Measurements from ENCODE around the gene NRL. TPM values are rescaled to one million over a fixed set of nuclear protein-coding genes. Genes with fewer than 3 reads are reported as not detected.

The NRL gene
- total RNA-seq = 0.65 and 0.96 TPM in 2 replicates

DNA sequence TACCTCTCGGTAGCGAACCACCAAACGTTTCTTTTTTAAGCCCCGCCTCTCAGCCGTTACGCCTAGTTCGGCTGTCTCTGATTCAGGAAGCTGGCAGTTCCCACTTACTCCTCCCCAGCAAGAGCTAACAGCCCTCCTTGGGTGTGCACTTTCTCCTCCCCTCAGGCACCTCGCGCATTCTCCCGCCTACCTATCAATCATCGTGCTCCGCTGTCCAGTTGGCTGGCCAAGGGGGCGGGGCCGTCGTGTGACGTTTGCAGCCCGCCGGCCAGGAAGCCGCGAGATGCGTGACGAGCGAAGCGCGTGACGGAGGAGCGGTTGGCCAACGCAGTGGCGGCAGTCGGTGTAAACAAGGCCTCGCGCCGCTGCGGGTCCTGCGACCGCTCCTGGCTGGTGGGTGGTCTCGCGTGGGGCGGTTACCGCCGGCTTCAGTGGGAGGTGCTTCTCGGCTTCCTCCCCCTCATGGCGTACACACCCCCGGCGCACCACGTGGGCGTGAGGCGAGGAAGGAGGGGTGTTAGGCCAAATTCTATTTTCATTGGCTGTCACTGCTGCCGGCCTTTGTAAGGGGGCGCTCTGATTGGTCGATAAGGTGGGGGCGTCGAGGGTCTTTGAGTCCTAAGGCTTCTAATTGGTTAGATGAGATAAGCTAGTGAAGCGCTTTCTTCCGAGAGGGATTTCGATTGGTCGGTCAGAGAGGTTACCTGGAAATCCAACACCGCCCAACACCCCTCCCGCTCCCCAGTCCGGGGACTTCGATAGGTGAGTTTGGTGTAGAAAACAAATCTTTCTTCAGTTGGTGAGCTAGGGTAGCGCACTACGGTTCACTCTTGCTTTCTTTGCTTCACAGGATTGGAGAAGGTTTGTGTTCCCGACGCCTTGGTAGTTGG is at the start of gene NRL, which contains the start of gene DCAF11:
TSS of gene NRL (minus strand) at position 418 of the 890 bp plus-strand sequence. CDS start 32,101 bp downstream, outside the sequence.
TSS of gene DCAF11 (plus strand) at position 246 of the 890 bp plus-strand sequence. CDS start 818 bp downstream, outside the sequence.

GRCh38 chr14:24160850-24161804 is 46.4 kb upstream of the NRL start, which contains the start of gene IRF9:
TSS of gene IRF9 (plus strand) at chr14:24161265. CDS start at chr14:24162145, 880 bp downstream.

GRCh38 chr14:24146978-24147760 is 32.4 kb upstream of the NRL start, which contains the start of gene RNF31:
TSS of gene RNF31 (plus strand) at chr14:24147498. CDS start at chr14:24147699, 201 bp downstream.

GRCh38 chr14:24146453-24146977 is 31.8 kb upstream of the NRL start, which contains the start of gene PSME2:
TSS of gene PSME2 (minus strand) at chr14:24146610. CDS start at chr14:24146581, 29 bp downstream.

DNA sequence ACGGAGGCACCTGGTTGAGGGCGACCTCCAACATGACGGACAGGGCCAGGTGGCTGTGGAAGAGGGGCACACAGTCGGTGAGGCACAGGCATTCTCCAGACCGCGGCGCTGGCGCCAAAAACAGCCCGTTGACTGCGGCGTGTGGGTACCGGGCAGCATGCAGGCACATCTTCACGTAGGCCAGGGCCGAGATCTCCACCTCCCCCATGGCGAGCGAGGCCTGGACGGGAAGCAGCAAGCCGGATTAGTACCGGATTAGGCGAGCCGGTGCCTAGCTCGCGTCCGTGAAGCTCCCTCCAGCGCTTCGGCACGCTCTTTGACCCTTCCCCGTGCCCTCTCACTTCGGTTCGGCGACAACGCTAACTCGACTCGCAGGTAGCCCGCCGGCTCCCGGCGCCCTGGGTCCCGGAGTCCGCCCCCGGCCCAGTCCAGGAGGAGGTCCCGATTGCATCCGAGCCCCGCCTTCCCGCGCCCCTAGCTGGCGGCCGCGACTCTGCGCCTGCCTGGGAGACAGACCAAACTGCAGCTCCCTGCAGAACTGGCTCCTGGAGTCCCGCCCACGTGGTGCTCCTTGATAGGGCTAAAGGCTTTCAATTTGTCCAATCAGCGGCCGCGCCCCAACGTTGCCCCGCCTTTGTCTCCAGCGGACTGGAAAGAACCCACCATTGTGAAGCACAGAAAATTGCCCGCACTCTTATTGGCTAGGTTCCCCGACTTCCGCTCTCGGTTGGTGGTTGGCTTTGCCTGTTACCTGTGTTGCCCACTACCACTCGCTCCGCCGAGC is 26.5 kb upstream of the NRL start, which contains the start of gene EMC9:
TSS of gene EMC9 (minus strand) at position 495 of the 784 bp plus-strand sequence. CDS start at position 208, 287 bp downstream.

DNA sequence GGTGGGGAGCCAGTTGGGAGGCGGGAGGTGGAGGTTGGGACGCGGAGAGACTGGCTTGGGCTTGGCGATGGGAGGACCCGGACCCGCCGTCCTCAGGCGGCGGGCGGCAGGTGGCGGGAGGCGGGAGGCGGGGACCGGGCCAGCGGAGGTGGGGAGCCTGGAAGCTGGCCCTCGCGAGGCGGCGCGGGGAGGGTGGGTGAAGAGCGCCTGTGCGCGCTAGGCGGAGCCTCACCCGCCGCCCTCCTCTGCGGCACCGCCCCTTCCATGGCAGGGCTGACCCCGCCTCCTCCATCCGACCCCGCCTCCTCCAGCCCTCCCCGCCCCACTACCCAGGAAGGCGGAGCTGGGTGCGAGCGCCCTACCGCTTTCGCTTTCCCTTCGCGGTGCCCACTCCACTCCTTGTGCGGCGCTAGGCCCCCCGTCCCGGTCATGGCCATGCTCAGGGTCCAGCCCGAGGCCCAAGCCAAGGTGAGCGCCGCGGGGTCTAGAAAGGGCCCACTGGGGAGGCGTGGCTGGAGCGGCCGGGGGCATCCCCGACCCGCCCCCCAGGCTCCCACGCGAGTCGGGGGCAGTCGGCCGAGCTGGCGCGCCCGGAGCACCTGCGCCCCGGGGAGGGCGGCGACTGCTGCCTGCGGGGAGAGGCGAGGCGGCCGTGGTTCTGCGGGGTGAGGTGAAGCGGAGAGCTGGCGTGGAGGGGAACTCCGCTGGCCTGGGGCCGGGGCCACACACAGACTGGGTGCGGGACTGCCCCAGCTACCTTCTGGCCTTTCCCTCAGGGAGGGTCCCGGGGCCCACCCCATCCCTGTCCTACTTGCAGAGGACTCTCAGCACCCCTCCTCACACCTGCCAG is 21.3 kb upstream of the NRL start, which contains the start of gene PSME1:
TSS of gene PSME1 (plus strand) at position 361 of the 850 bp plus-strand sequence. CDS start at position 430, 69 bp downstream.

DNA sequence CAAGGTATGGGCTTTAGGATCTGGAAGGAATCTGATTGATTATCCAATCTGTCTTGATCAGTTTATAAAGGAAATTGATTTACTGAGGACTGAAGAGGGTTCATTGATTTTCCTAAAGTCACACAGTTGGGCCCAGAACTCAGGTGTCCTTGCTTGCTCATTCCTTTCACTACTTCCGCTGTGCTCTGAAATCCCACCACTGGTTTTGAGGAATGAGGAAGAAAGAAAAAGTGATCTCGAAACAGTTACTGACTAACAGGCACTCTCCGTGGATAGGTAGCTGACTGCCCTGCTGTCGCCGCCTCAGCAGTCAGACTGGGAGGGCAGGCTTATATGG is 15.6 kb upstream of the NRL start, which contains the start of gene FITM1:
TSS of gene FITM1 (plus strand) at position 280 of the 337 bp plus-strand sequence. CDS start 905 bp downstream, outside the sequence.

DNA sequence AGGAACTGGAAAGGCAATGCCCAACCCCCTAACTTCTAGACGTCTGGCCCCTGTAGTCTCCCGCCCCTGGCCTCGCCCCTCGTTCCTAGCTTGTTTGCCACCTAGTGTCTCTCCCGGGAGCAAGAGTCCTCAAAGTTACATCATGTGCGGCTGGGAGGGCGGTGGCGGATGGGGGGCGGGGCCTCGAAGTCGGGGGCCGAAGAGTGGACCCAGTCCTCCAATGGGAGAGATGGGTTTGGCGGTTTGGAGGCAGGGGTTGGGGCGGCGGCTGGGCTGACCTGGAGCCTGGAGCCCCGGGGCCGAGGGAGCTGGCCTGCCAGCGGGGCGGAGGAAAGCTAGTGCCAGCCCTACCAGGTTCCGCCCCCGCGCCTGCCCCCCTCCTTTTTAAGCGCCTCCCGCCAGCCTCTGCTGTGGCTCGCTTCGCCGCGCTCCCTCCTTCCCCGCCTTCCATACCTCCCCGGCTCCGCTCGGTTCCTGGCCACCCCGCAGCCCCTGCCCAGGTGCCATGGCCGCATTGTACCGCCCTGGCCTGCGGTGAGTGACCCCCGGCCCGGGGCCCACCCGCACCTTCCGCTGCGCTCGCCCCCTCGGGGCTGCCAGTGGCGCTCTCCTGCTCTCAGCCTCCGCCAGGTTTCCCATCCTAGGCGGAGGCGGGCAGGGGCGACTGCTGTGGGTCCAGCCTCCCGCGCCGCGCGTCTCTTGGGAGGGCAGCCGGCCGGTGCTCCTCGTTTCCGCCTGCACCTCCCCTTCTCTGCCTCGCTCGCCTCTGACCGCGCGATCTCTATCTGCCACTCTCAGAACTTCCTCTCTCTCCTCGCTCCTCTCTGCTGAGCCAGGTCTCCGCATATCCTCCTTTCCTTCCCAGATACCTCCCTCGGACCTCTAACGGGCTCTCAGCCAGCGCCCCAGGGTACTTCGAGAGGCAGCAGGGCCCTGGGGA is 20.6 kb downstream of the NRL start, which contains the start of gene PCK2:
TSS of gene PCK2 (plus strand) at position 411 of the 940 bp plus-strand sequence. CDS start at position 506, 95 bp downstream.

GRCh38 chr14:24071144-24071697 is 43.5 kb downstream of the NRL start, which contains the start of gene CPNE6:
TSS of gene CPNE6 (plus strand) at chr14:24071562. CDS start at chr14:24072937, 1,375 bp downstream.

DNA sequence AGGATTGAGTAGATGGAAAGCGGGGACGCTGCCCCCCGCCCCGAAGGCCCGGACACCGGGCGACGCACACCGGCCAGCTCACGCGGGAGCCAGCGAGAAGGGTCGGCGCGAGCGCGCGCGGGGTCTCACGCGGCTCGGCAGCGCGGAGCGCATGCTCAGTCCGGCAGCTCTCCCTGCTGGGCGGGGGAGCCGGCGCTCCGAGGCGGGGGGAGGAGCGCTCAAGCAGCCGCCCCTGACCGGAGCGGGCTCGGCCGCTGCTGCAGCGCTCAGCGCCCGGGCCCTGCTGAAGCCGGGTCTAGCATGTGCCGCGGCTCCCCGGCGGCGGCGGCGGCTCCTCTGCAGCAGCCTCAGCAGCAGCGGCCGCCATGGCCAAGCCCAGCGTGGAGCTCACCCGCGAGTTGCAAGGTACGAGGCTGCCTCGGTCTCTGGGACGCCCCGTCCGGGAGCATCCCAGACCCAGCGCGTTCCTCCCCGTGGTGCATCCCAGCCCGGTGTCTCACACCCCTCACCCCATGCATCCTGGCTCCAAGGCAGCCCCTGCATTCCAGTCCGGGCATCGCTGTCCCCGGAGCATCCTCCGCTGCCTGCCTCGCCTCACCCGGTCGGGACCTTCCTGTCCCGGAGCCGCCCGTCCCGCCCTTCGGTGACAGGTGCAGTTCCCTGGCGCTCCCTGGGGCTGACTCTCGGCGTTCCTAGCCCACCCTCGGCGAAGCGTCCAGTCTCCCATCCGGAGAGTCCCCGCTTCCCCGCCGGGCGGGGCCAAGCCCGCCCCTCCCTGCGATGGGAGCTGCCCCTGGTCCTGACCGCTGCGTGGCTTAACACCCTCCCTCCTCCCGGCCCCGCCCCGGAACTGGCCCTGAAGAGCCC is 62.7 kb downstream of the NRL start, which contains the start of gene CARMIL3:
TSS of gene CARMIL3 (plus strand) at position 221 of the 867 bp plus-strand sequence. CDS start at position 366, 145 bp downstream.

Other genes with a start within 250 kb of the NRL start
- gene DHRS4, start 161.2 kb downstream of the NRL start, total RNA-seq = 41.7 and 45.9 TPM in 2 replicates
- 8.4 and 11.5 TPM in 2 replicates for gene DHRS4L2, start 126.0 kb downstream of the NRL start, total RNA-seq
- 0.17 TPM in 1 of 2 replicates, not detected in the other for gene CARMIL3, start 62.9 kb downstream of the NRL start, total RNA-seq
- gene CPNE6, start 43.4 kb downstream of the NRL start, total RNA-seq = not detected in 2 replicates
- 26.8 and 35.3 TPM in 2 replicates for gene PCK2, start 20.6 kb downstream of the NRL start, total RNA-seq
- gene DCAF11, start 172 bp downstream of the NRL start, total RNA-seq = 50.9 and 56.8 TPM in 2 replicates
- gene FITM1, start 15.7 kb upstream of the NRL start, total RNA-seq = 0.20 TPM in 2 replicates
- gene PSME1, start 21.2 kb upstream of the NRL start, total RNA-seq = 87.2 and 96.2 TPM in 2 replicates
- gene EMC9, start 26.6 kb upstream of the NRL start, total RNA-seq = 11.4 and 14.0 TPM in 2 replicates
- gene PSME2, start 31.7 kb upstream of the NRL start, total RNA-seq = 58.8 and 64.5 TPM in 2 replicates
- 26.7 and 35.1 TPM in 2 replicates for gene RNF31, start 32.5 kb upstream of the NRL start, total RNA-seq
- 54.0 and 57.1 TPM in 2 replicates for gene IRF9, start 46.3 kb upstream of the NRL start, total RNA-seq
- gene REC8, start 57.1 kb upstream of the NRL start, total RNA-seq = 0.65 and 1.2 TPM in 2 replicates
- 42.3 and 84.2 TPM in 2 replicates for gene IPO4, start 73.9 kb upstream of the NRL start, total RNA-seq
- 102 and 113 TPM in 2 replicates for gene TM9SF1, start 80.5 kb upstream of the NRL start, total RNA-seq
- 0.07 and 0.53 TPM in 2 replicates for gene TSSK4, start 90.7 kb upstream of the NRL start, total RNA-seq
- 21.8 and 24.1 TPM in 2 replicates for gene CHMP4A, start 98.5 kb upstream of the NRL start, total RNA-seq
- 14.8 and 15.4 TPM in 2 replicates for gene MDP1, start 101.1 kb upstream of the NRL start, total RNA-seq
- 122 and 125 TPM in 2 replicates for gene NEDD8, start 117.4 kb upstream of the NRL start, total RNA-seq
- 88.9 and 107 TPM in 2 replicates for gene GMPR2, start 118.0 kb upstream of the NRL start, total RNA-seq
- gene TINF2, start 127.7 kb upstream of the NRL start, total RNA-seq = 55.0 and 55.8 TPM in 2 replicates
- 0.65 and 1.5 TPM in 2 replicates for gene TGM1, start 148.2 kb upstream of the NRL start, total RNA-seq
- 22.6 and 33.2 TPM in 2 replicates for gene RABGGTA, start 156.6 kb upstream of the NRL start, total RNA-seq
- gene DHRS1, start 184.8 kb upstream of the NRL start, total RNA-seq = 12.9 and 29.0 TPM in 2 replicates
- 21.2 and 28.0 TPM in 2 replicates for gene NOP9, start 184.9 kb upstream of the NRL start, total RNA-seq
- gene CIDEB, start 193.0 kb upstream of the NRL start, total RNA-seq = 1.6 and 2.3 TPM in 2 replicates
- 3.0 and 4.8 TPM in 2 replicates for gene LTB4R2, start 195.2 kb upstream of the NRL start, total RNA-seq
- gene LTB4R, start 196.6 kb upstream of the NRL start, total RNA-seq = 1.9 and 2.7 TPM in 2 replicates
- 3.3 and 4.9 TPM in 2 replicates for gene ADCY4, start 220.1 kb upstream of the NRL start, total RNA-seq
- gene RIPK3, start 225.0 kb upstream of the NRL start, total RNA-seq = 0.26 TPM in 1 of 2 replicates, not detected in the other

Data from smooth muscle cell of the pulmonary artery (primary cell).